Iris pigment epithelial cell (primary cell): ENCODE measurements around the gene KANSL1L.

ENCODE experiments used
- DNase-seq: peaks from one replicate; pipeline ENCODE4 v3.0.0-alpha.2; 2011; ENCODE audit warnings: low read depth

Gene KANSL1L

GRCh38 chr2:209993968-209994367 is 177.2 kb downstream of the KANSL1L start:
- no peak for DNase-seq

GRCh38 chr2:209990838-209991237 is 180.4 kb downstream of the KANSL1L start:
- DNase-seq, result no peak

DNA sequence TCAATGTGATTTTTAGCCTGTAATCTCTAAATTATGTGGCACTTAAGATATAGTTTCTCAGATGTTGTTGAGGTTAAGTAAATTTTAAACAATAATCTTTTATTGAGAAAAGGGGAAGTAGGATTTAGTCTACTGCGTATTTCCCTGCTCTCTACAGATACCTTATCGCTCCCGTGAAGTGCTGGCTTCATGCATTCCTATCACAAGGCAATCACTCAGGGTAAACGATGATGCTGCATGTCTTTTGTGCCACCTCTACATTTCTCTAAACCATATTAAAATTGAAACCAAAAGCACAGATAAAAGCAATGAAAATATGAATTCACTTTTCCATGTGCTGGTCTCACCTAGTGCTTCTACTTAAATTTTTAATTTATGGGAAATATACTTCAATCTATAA is 183.2 kb downstream of the KANSL1L start:
- no peak for DNase-seq

- DNase-seq, result no peak
Measured at GRCh38 chr2:209986415-209986814, 184.8 kb downstream of the KANSL1L start.

- DNase-seq, result no peak
Measured at GRCh38 chr2:209985874-209986273, 185.3 kb downstream of the KANSL1L start.

DNA sequence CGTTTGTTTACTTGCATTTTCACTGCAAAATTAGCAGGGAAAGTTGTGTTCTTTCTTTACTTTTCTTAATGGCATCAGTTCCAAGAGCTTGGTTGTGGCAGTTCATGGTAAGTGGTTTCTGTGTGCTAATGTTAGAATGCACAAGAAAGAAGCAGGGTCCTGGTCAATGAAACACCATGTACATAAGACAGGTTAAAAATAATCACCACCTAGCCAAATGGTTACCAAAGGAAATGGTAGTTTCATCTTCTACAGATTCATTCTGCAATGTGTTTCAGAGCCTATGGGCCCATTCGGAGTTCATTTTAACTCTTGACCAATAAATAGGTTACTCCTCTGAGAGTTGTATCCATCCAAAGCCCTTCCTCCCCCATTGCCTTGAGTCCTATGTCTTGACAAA is 186.9 kb downstream of the KANSL1L start:
- no peak for DNase-seq

DNA sequence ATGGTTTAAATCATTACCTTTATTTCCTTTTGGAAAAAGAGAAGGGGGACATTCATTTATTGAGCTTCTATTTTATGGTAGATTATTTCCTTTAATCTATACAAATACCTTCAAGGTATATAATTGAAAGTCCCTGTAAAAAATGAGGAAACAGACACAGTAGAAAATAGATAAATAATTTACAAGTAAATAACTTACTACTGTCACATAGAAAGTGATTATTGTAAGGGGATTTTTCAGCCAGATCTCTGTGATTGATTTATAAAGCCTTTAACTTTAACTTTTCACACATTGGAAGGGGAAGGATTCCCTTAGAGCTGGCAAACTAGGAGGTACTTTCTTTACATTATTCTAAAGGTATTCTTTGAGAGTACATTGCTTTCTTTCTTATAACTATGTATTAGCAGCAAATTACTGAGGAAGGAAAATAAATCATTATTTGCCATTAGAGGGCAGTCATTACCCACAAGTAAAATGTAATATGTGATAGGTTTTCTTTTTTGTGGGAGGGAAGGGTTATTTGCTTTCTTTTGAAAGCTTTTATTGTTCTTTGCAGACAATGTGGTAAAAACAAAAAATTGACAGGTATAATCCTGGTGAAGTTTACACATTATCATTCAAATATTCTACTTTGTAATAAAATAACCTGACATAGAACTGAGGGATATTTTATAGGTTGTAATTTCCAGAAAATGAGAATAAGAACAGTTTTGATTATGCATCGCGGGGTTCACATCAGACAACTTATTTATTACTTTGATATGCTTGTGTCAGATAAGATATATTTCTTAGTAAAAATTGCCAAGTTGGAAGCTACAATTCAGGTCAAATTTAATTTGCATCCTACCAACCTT is 193.6 kb downstream of the KANSL1L start:
- DNase-seq, result peak; percentile 41

GRCh38 chr2:209976698-209977385 is 194.4 kb downstream of the KANSL1L start:
- no peak for DNase-seq

- DNase-seq, result no peak
Measured at GRCh38 chr2:209974576-209974975, 196.6 kb downstream of the KANSL1L start.

DNA sequence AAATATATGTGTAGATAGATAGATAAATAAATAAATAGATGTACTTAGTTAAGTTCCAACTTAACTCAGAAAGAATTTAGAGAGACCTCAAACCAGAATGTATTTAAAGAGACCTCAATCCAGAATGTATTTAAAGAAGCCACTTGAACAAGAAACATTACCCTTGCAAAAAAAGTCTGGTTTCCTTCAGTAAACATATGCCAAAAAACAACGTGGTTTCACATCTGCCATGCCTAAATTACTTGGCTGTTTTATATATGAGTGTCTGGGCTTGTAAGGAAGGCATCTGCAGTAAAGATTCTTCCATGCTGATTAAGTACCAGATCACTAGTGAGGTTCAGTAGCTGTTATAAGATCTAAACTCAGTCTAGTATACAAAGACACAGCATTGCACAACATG is 197.9 kb downstream of the KANSL1L start:
- no peak for DNase-seq
